GM18498 (cell line): Measurements from ENCODE around the gene ASTN2.

ENCODE experiments used
- ATAC-seq: cut with Tn5 transposase; IDR thresholded peaks from one replicate; pipeline ENCODE4 v1.9.1; 2021; ENCODE audit warnings: mild to moderate bottlenecking, moderate library complexity; ENCODE audit not compliant: unreplicated experiment

ASTN2 gene

DNA sequence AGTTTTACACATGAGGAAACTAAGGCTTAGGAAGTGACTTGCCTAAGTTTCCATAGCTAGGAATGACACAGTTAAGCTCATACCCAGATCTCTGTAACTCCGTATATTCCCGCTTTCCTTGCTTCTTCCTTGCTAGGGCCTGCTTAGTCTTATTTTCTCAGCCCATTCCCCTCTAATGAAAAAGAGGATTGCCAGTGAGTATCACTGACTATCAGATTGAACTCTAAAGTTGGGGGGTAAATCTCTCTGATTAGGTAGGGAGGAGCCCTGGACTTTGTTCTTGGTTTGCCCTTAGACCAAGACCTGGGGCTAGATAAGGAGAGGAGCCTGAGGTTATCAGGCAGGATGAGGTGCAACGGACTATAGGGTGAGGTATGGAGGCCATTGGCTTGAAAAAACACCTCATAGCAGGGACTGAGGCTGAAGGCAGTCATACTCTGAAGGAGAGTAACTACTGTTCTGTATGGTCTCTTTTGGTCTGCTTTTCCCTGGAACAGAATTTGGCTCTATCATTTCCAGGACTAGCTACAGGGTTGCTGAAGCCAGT lies 725.3 kb downstream of the ASTN2 start:
- ATAC-seq: no peak

DNA sequence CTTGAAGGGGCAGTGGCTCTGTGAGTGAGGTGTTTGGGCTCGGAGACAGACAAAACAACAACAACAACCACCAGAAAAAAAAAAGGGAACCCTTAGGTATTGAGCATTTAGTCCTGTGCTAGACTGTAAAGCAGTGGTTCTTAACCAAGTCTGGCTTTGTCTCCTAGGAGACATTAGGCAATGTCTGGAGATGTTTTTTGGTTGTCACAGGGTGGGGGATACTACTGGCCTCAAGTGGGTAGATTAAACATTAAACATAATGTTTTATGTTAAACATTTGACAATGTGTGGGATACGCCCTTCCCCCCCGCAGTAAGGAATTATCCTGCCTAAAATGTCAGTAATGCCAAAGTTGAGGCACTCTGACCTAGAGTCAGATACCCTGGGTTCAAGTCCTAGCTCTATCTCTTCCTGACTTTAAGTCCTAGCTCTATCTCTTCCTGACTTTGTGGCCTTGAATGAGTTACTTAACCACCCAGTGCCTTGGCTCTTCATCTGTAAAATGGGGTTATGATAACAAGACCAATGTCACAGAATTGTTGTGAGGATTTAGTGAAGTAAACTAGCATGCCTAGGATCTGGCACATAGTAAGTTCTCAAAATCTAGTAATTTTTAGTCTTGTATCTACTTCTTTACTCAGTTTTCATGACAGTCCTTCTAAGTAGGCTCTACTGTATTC lies 725.9 kb downstream of the ASTN2 start:
- no peak for ATAC-seq

DNA sequence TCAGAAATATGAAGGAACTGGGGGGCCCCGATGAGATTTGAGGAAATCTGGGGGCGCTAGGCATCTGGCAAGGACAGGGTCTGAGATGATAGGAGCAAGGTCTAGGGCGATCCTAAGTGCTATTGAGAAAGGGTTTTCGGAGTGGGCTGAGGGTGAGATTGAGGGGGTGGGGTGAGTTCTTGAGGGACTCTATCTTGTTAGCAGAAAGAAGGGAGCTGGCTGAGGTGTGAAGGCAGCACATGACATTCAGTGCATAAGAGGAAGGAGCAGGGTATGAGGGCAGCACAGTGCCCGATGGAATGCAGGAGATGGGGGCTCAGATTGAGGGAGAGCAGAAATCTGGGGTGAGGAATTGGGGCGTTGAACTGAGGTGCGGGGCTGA lies 727.1 kb downstream of the ASTN2 start:
- peak; percentile 2 for ATAC-seq

DNA sequence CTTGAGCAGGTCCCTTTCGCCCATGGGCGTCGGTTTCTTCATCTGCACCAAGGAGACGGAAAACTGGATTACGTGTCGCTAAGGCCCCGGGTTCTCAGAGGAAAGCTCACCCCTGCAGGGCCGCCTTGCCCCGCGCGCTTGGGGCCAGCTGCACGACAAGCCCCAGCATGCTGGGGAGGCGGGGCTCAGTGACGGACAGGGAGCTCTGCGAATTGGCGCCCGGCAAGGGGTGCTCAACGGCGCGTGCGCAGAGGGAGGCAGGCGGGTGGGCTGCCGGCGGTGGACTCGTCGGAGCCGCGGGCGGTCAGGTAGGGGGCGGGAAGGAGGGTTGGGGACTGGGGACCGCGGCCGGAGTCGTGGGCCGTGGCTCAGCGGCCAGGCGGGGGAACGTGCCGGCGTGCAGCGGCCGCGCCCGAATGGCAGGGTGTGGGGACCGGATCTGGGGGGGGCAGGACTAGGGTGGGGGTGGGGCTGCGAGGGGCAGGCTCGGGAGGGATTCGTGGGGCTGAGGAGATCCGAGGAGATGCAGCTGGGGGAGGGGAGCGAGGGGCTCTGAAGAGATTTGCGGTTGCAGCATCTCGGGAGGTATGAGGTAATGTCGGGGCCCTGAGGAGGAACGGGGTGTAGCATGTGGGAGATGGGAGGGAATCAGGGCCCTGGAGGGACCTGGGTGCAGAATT lies 727.6 kb downstream of the ASTN2 start, which contains the start of gene TRIM32:
Gene TRIM32 (plus strand): TSS at position 232 of the 680 bp plus-strand sequence. CDS start 10,438 bp downstream, outside the sequence.
- ATAC-seq: peak; percentile 99

DNA sequence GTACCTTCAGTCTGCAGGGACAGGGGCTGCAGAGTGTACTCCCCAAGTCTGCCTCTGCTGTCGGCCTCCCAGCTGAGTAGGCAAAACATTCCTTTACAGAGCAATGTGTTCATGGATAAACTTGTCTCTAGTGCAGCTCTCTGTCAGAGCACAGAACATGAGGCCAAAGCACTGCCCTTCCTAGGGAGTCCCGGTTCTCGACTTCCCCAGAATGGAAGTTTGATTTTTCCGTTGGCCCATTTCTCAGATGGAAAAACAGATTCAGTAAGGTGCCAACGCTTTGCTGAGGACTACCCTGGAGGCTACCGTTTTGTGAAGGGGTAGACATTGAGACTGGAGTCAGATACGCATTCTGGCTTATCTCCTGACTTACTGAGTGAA lies 728.2 kb downstream of the ASTN2 start:
- ATAC-seq: peak; percentile 40

DNA sequence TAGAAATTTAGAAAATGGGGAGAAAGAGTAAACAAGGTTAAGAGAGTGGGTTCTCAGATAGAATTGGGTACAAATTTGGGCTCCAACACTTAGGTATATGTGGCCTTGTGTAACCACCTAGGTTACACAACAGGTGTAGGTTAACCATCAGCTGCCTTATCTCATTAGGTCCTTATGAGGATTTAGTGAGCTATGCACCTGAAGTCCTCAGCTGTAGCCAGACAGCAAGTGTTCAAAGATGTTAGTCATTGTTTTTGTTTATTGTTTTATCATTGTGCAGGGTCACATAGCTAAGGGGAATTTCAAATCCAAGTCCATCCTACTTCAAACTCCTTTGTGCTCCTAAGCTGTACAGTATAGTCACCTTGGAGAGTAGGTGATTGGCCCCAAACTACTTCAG lies 728.7 kb downstream of the ASTN2 start:
- no peak for ATAC-seq

DNA sequence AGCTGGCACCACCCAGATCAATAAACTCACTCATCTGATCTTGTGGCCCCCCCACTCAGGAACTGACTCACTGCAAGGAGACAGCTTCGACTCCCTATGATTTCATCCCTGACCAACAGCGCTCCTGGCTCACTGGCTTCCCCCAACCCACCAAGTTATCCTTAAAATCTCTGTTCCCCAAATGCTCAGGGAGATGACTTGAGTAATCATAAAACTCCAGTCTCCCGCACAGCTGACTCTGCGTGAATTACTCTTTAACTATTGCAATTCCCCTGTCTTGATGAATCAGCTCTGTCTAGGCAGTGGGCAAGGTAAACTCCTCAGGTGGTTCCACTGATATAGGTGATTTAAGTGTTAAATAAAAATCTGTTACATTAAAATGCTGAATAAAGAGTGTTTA lies 729.7 kb downstream of the ASTN2 start:
- ATAC-seq: no peak

DNA sequence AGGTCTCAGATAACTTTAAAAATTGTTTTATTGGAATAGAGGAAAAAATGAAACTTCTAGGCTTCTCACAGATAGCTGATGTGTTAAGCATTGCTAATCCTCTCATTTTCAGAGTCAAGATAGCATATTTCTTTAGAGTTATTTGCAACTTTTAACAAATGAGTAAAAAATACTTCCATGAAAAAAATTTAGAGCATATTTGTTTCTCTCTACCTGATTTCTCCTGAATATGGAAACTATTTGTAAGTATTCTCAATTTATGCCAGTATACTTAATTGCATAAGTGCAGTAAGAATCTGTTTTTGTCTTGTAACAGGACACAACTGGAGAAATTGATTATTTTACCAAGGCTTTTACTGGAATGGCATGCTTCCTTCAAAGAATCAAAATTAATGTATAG lies 731.3 kb downstream of the ASTN2 start:
- no peak for ATAC-seq

DNA sequence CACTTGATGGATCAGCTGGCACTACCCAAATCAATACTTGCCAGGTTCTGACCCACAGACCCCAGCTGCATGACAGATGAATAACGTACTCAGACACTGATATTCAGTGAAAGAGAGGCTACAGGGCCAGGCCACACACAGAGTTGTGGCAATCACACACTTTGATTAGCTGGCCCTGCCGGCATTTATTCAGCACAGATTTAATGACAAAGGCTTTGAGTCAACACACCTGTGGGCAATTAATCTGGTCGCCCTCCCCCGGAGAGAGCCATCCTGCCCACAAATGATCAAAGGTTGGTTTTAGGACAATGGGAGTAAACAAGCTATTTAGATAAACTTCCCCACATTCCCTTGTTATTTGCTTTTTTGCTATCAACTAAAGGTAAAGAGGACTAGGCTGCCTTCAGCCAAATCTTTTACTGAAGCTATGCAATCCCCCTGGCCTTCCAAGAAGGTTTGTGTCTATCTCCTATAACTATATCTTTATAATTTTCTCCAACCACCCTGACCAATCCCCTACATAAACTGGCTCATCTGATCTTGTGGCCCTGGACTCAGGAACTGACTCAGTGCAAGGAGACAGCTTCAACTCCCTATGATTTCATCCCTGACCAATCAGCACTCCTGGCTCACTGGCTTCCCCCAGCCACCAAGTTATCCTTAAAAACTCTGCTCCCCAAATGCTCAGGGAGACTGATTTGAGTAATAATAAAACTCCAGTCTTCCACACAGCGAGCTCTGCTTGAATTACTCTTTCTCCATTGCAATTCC lies 740.5 kb downstream of the ASTN2 start:
- ATAC-seq: no peak

DNA sequence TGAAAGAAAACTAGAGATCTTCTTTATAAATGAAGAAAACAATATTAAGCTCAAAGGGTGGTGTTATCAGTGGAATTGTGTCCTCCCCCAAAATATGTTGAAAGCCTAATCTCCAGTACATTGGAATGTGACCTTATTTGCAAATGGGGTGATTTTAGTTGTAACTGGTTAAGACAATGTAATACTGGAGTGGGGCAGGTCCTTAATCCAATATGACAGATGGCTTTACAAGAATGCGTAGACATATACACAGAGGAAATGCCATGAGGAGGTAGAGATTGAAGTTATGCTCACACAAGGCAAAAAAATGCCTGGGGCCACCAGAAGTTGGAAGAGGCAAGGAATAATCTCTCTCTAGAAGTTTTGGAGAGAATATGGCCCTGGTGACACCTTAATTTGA lies 741.5 kb downstream of the ASTN2 start:
- no peak for ATAC-seq

DNA sequence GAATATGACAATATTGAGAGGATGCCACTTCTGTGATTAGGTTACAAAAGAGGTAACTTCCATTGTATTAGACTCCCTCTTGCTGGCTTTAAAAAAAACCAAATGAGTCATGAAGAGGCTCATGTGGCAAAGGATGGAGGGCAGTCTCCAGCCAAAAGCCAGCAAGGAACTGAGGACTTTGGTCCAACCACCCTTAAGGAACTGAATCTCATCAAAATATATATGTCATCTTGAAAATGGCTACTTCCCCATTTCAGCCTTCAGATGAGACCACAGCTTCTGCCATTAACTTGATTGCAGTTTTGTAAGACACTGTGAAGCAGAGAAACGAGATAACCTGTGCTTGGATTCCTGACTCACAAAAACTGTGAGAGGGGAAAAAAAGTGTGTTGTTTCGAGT lies 743.3 kb downstream of the ASTN2 start:
- peak; percentile 45 for ATAC-seq

DNA sequence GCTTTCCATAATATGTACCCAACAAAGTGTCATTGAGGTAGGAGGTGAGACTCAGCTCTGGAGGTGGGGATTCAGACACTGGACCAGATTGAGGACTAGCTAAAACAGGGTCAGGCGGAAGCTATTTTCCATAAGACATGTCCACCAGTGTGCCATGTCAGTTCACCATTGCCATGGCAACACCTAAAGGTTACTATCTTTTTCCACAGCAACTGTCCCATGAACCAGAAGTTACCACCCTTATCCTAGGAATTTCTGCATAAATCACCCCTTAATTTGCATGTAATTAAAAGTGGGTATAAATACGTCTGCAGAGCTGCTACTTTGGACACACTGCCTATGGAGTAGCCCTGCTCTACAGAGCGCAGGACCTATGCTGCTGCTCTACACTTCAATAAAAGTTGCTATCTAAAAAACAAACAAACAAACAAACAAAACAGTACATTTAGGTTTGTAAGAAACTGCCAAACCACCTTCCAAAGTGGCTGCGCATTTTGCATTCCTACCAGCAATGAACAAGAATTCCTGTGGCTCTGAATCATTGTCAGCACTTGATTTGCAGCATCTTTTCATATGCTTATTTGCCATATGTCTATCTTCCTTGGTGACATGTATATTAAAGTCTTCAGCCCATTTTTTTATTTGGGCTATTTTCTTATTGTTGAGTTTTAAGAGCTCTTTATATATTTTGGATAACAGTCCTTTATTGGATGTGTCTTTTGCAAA lies 745.7 kb downstream of the ASTN2 start:
- ATAC-seq: no peak

DNA sequence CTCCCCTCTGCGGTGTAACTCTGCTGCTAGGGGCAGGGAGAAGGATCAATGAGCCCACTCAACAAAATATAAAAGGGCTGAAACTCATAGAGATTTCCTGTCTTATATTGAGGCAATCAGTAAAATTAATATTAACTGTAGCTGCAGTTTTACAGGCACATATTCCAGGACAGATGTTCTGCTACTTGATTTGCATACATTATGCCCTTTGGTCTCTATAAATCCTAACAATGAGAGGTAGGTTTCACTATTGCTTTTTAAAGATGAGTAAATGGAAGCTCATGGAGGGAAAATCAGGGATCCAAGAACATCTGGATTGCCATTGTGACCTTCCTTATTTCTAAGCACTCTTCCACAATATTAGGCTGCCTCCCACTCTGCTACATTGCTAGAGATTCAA lies 751.3 kb downstream of the ASTN2 start:
- ATAC-seq: no peak

DNA sequence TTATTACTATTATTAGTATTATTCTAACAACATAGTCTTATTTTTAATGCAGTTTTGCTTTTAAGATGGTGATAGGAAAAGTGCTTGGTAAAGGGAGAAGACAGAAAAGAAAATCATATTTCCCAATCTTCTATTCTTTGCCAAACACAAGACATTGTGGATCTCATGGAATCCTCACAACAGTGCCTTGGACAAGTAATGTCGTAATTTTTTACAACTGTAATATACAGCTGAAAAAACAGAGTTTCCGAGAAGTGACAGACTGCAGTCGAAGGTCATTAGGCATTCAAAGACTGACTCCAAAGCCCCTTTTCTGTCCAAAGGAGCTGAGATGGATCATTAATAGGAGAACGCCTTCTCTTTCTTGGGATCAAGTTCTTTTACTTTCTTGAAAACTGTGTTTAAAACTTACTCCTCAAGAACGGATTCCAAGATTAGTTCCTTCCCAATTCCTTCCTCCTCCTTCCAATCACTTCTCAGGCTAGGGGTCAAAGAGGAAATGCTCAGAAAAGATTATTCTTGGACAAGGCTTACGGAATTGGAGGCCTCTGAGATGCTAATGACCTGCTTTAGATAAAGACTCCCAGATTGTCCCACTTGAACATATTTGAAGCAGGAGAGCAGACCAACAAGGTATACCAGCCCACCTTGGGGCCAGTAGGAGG lies 752.1 kb downstream of the ASTN2 start:
- ATAC-seq: no peak

DNA sequence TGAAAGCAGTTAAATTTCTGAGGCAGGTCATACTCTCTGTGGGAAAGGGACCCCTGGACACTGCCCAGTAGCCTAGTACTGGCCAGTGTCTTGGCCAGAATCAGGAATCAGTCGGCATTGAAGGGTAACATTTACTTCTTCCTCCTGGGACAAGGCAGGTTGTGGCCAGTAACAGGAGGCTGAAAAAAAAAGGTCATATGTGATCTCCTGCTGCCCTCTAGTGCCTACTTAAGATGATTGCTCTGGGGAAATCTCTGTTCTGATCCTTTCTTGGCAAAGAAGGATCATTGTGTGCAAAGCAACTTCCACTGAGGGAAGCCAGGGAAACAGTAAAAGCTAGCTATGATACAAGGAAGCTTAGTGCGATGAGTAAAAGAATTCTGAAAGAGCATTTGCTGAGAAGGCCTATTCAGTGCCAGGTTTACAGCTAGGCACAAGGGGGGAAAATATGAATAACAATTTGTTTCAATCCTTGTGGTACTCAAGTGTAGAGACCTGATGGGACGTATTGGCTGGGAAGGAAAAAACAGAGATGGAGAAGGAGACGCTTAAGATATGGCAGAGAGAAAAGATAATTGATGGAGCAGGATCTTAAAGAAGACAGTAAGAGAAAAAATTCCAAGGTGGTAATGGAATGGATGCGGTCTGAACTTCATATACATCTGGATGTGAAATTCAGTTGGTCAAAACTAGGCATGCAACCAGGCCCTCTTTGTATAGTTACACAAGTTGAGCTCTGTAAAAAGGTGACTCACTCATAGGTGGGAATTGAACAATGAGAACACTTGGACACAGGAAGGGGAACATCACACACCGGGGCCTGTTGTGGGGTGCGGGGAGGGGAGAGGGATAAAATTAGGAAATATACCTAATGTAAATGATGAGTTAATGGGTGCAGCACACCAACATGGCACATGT lies 753.6 kb downstream of the ASTN2 start:
- ATAC-seq: peak; percentile 90

DNA sequence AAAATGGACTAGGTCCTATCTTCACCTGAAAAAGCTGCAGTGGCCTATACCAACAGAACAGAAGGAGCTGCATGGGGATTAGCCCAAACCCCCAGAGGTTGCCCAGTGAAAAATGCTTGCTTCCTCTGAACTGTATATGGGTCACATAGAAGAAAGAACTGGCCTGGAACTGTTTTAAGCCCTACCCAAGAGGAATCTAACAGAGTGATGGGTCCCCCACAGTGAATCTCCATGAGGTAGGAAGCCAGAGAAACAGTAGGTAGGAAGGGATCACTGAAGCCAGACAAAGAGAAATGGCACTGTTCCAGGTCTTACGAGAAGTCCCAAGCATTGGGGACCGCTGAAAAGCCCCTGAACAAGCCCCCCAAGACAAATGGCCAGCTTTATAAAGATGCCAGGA lies 756.6 kb downstream of the ASTN2 start:
- ATAC-seq: no peak

DNA sequence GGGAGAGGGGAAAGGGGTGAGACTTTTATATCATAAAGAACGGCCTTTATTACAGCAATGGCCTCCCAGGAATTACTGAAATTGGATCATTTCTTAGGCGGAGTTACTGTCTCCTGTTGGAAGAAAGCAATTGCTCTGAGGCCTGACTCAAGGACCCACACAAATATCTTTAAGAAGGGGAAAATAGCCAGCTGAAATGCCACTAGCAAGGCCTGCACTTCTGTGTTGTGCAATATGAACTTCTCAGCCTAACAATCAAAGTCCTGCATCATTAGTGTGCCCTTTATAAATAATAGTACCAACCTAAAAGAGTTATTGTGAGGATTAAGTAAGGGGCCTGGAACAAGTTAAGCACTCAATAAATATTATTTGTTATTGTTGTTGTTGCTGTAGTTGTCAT lies 757.9 kb downstream of the ASTN2 start:
- no peak for ATAC-seq

DNA sequence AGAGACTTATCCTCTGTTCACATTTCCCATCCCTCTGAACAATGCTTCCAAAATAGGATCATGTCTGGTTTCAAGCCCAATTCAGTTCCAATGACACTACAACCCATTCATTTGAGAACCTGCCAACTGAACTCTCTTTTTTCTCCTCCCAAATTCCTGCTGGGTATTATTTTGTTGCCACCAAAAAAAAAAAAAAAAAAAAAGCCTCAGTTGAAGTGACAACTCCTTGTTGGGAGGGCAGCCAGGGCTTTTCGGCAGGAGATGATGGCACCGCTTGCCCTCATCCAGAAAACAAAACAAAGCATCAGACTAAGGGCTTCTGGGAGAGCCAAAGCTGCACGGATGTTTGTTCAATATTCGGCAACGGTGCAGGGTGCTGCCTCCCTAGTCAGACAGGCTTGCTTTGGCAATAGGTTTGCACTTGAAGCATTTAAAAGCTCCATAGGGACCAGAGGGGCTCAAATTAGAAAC lies 758.3 kb downstream of the ASTN2 start:
- ATAC-seq: no peak

DNA sequence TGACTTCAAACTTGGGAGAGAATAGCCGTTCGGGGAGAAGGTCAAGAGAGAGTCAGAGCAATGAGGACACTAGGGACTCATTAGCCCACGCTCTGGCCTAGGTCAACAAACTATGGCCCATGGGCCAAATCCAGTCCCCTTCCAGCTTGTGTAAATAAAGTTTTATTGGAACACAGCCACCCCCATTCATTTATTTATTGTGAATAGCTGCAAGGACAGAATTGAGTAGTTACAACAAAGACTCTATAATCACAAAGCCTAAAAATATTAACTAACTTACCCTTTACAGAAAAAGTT lies 760.9 kb downstream of the ASTN2 start:
- ATAC-seq: no peak
